IMR-90 (cell line): ENCODE results near the gene HSD17B8. TPM values are rescaled to one million over a fixed set of nuclear protein-coding genes. Genes with fewer than 3 reads are reported as not detected.

Experiments used
- ATAC-seq: fragments of 200-7000 bp; cut with Tn5 transposase; 2 replicates; pipeline ENCODE4 v1.9.1; 2020; ENCODE audit warnings: low read depth, mild to moderate bottlenecking, moderate library complexity
- BruUV-seq: library from RNA; stranded (reverse); fragments of 400-500 nt; replicated peaks from 2 replicates; lab custom pipeline; 2021; lab: Mats Ljungman, UMichigan
- CTCF ChIA-PET: fragments of 300-600 bp; formaldehyde crosslinking; extraction: SDS; loops from one replicate; lab custom pipeline; 2021; ENCODE audit warnings: antibody characterized with exemption; lab: Yijun Ruan, JAX
- POLR2A ChIA-PET: fragments of 300-600 bp; sonication (Branson Sonifier 250); formaldehyde crosslinking; loops from one replicate; lab custom pipeline; 2022; ENCODE audit warnings: antibody characterized with exemption; ENCODE audit not compliant: unreplicated experiment; lab: Charles Lee
- DNase-seq: peaks from one replicate; pipeline ENCODE4 v3.0.0; 2013
- H2AFZ ChIP-seq: replicated peaks from 2 replicates; pipeline ENCODE3; 2013; ENCODE audit warnings: low read length, mild to moderate bottlenecking; ENCODE audit not compliant: poor library complexity
- H2AK5ac ChIP-seq: 2 replicates; pipeline ENCODE4 v1.6.1; 2013; ENCODE audit warnings: low read depth, low read length, inconsistent platforms
- H2AK9ac ChIP-seq: replicated peaks from 2 replicates; pipeline ENCODE3; 2013; ENCODE audit warnings: mild to moderate bottlenecking, low read depth, low read length, moderate library complexity; ENCODE audit not compliant: poor library complexity
- H2BK120ac ChIP-seq: 2 replicates; pipeline ENCODE4 v1.6.1; 2013; ENCODE audit warnings: low read depth, low read length, inconsistent platforms
- H2BK15ac ChIP-seq: 3 replicates; pipeline ENCODE4 v1.6.1; 2013; ENCODE audit warnings: low read depth, low read length, inconsistent platforms
- H2BK20ac ChIP-seq: 2 replicates; pipeline ENCODE4 v1.6.1; 2013; ENCODE audit warnings: low read depth, mild to moderate bottlenecking, inconsistent platforms, low read length, moderate library complexity
- H2BK5ac ChIP-seq: 2 replicates; pipeline ENCODE4 v1.6.1; 2013; ENCODE audit warnings: mild to moderate bottlenecking, low read depth, low read length, inconsistent platforms; ENCODE audit not compliant: poor library complexity, severe bottlenecking
- H3K14ac ChIP-seq: replicated peaks from 2 replicates; pipeline ENCODE4 v1.6.1; 2013; ENCODE audit warnings: low read depth, low read length, inconsistent platforms
- H3K18ac ChIP-seq: 2 replicates; pipeline ENCODE4 v1.6.1; 2013; ENCODE audit warnings: low read depth, low read length, control low read depth
- H3K23ac ChIP-seq: 2 replicates; pipeline ENCODE4 v1.6.1; 2013; ENCODE audit warnings: low read depth, low read length, inconsistent platforms
- H3K27ac ChIP-seq: 2 replicates; pipeline ENCODE4 v1.5.1; 2013; ENCODE audit warnings: mild to moderate bottlenecking, control low read depth, low read length; ENCODE audit not compliant: insufficient read depth
- H3K27me3 ChIP-seq: 2 replicates; pipeline ENCODE4 v1.6.1; 2013; ENCODE audit warnings: low read length; ENCODE audit not compliant: control insufficient read depth, insufficient read depth
- H3K36me3 ChIP-seq: 2 replicates; pipeline ENCODE4 v1.6.1; 2013; ENCODE audit warnings: low read length, mixed read lengths; ENCODE audit not compliant: control insufficient read depth, insufficient read depth
- H3K4ac ChIP-seq: 2 replicates; pipeline ENCODE4 v1.6.1; 2013; ENCODE audit warnings: low read depth, low read length, inconsistent platforms
- H3K4me1 ChIP-seq: 2 replicates; pipeline ENCODE4 v1.6.1; 2013; ENCODE audit warnings: low read length, mixed read lengths; ENCODE audit not compliant: control insufficient read depth, insufficient read depth
- H3K4me2 ChIP-seq: 2 replicates; pipeline ENCODE4 v1.6.1; 2013; ENCODE audit warnings: low read depth, mild to moderate bottlenecking, control low read depth, low read length, moderate library complexity
- H3K4me3 ChIP-seq: 2 replicates; pipeline ENCODE4 v1.5.1; 2013; ENCODE audit warnings: low read depth, mild to moderate bottlenecking, control low read depth, low read length, moderate library complexity; ENCODE audit not compliant: insufficient read depth
- H3K56ac ChIP-seq: 2 replicates; pipeline ENCODE4 v1.6.1; 2013; ENCODE audit warnings: low read length, inconsistent platforms; ENCODE audit not compliant: insufficient read depth; ENCODE audit errors: extremely low read depth
- H3K79me1 ChIP-seq, 2 experiments: 2 replicates each; pipeline ENCODE4 v1.6.1; 2013; ENCODE audit warnings: low read length in 2 of 2, inconsistent platforms in 1 of 2, low read depth in 1 of 2
- H3K9ac ChIP-seq: 2 replicates; pipeline ENCODE4 v1.6.1; 2013; ENCODE audit warnings: low read depth, low read length, control low read depth
- H3K9me1 ChIP-seq: 2 replicates; pipeline ENCODE4 v1.6.1; 2013; ENCODE audit warnings: low read length, inconsistent platforms; ENCODE audit not compliant: insufficient read depth
- H3K9me3 ChIP-seq: 2 replicates; pipeline ENCODE4 v1.6.1; 2013; ENCODE audit warnings: low read length; ENCODE audit not compliant: control insufficient read depth, insufficient read depth
- H4K20me1 ChIP-seq: 2 replicates; pipeline ENCODE4 v1.6.1; 2013; ENCODE audit warnings: low read length, inconsistent platforms; ENCODE audit not compliant: insufficient read depth
- H4K5ac ChIP-seq: 2 replicates; pipeline ENCODE4 v1.6.1; 2013; ENCODE audit warnings: mild to moderate bottlenecking, low read depth, low read length, control low read depth
- H4K8ac ChIP-seq, 2 experiments: 2 replicates each; pipeline ENCODE4 v1.6.1; 2013; ENCODE audit warnings: low read depth in 2 of 2, low read length in 2 of 2, control low read depth in 1 of 2, inconsistent platforms in 1 of 2
- H4K91ac ChIP-seq: 2 replicates; pipeline ENCODE4 v1.6.1; 2013; ENCODE audit warnings: low read depth, low read length, inconsistent platforms; ENCODE audit not compliant: insufficient read depth
- BHLHE40 ChIP-seq: fragments of 150-350 bp; IDR thresholded peaks from 2 replicates; pipeline ENCODE4 v1.6.1; 2016; ENCODE audit warnings: mild to moderate bottlenecking, low read depth, low read length
- CEBPB ChIP-seq: IDR thresholded peaks from 2 replicates; pipeline ENCODE4 v1.6.1; 2012; ENCODE audit warnings: low read depth, low read length, improper control_type of control experiment
- CHD1 ChIP-seq: IDR thresholded peaks from 2 replicates; pipeline ENCODE4 v1.6.1; 2012; ENCODE audit warnings: low read depth, low read length, improper control_type of control experiment
- CTCF ChIP-seq: conservative IDR thresholded peaks from 2 replicates; pipeline ENCODE4 v1.5.1; 2012; ENCODE audit warnings: mild to moderate bottlenecking, low read depth, low read length, improper control_type of control experiment
- ELK1 ChIP-seq: fragments of 150-350 bp; IDR thresholded peaks from 2 replicates; pipeline ENCODE4 v1.6.1; 2016; ENCODE audit warnings: low read depth, mild to moderate bottlenecking, low read length, moderate library complexity, borderline replicate concordance
- FOS ChIP-seq: fragments of 150-350 bp; IDR thresholded peaks from 2 replicates; pipeline ENCODE4 v1.6.1; 2016; ENCODE audit warnings: low read depth, low read length
- MAZ ChIP-seq: IDR thresholded peaks from 2 replicates; pipeline ENCODE4 v1.6.1; 2012; ENCODE audit warnings: low read depth, mild to moderate bottlenecking, low read length, improper control_type of control experiment, moderate library complexity, borderline replicate concordance
- MXI1 ChIP-seq: IDR thresholded peaks from 2 replicates; pipeline ENCODE4 v1.6.1; 2012; ENCODE audit warnings: low read depth, mild to moderate bottlenecking, low read length, moderate library complexity, borderline replicate concordance
- NFE2L2 ChIP-seq: fragments of 150-350 bp; IDR thresholded peaks from 2 replicates; pipeline ENCODE4 v1.6.1; 2016; ENCODE audit warnings: low read depth, mild to moderate bottlenecking, low read length
- POLR2A ChIP-seq: IDR thresholded peaks from 2 replicates; pipeline ENCODE4 v1.6.1; 2012; ENCODE audit warnings: mild to moderate bottlenecking, low read depth, low read length
- RAD21 ChIP-seq: IDR thresholded peaks from 2 replicates; pipeline ENCODE4 v1.6.1; 2012; ENCODE audit warnings: low read length, improper control_type of control experiment
- SMC3 ChIP-seq: fragments of 150-350 bp; IDR thresholded peaks from 2 replicates; pipeline ENCODE4 v1.6.1; 2016; ENCODE audit warnings: low read depth, mild to moderate bottlenecking, antibody characterized with exemption, low read length, moderate library complexity
- USF2 ChIP-seq: fragments of 150-350 bp; IDR thresholded peaks from 2 replicates; pipeline ENCODE4 v1.6.1; 2017; ENCODE audit warnings: mild to moderate bottlenecking, antibody characterized with exemption, low read length, low read depth
- WGBS, 2 experiments: methylation state at CpG; one replicate each; pipeline versions ENCODE4 v1.1.5 to v1.1.7; 2013; ENCODE audit warnings: missing lambda C conversion rate in 2 of 2; ENCODE audit not compliant: insufficient read length in 1 of 2; ENCODE audit errors: extremely low coverage in 2 of 2; 5-methylcytosine and 5-hydroxymethylcytosine counted together
- dilution Hi-C: fragments of 300-500 bp; cut with HindIII; formaldehyde crosslinking; loops from one replicate; pipeline ENCODE4 v1.14.3; 2018; ENCODE audit warnings: low sequenced_read_pairs; ENCODE audit not compliant: unreplicated experiment
- in situ Hi-C: fragments of 300-500 bp; cut with MboI; formaldehyde crosslinking; loops from 3 replicates; pipeline ENCODE4 v1.14.3; 2019; ENCODE audit warnings: low sequenced_read_pairs, inconsistent platforms, mixed read lengths
- intact Hi-C: fragments of 100-400 bp; cut with micrococcal nuclease; formaldehyde crosslinking; loops from 2 replicates; pipeline ENCODE4 v1.10.0; 2022
- polyA plus RNA-seq, 3 experiments: library from polyadenylated mRNA; depleted of rRNA; stranded (reverse); fragments of >200 nt; gene quantifications; 2 replicates each; pipeline ENCODE4 v1.2.3, GENCODE V29; 2012; ENCODE audit warnings: low replicate concordance in 1 of 3
- total RNA-seq: library from RNA; depleted of rRNA; stranded (reverse); fragments of >200 nt; gene quantifications from 2 replicates; pipeline ENCODE4 v1.2.3, GENCODE V29; 2012

HSD17B8 gene
- total and polyA plus RNA-seq, 2 of the 4 experiments (the other 2 are of a cell fraction), result 1.6 to 4.3 TPM

GRCh38 chr6:33174784-33175183 is 29.7 kb upstream of the HSD17B8 start:
- no peak overlapping the region for H2AFZ ChIP-seq
- POLR2A ChIA-PET, result no interaction called here
- H3K27me3 ChIP-seq, result peaks cover 15% of the 10 kb centered on the region

More at GRCh38 chr6:33174784-33175183, 29.7 kb upstream of the HSD17B8 start:
- Histone ChIP-seq H3K14ac (no peak overlapping the region), H2BK15ac (no peak overlapping the region), H2AK5ac (no peak overlapping the region), H2BK5ac (no peak overlapping the region), H3K56ac (no peak overlapping the region), H3K4me3 (no peak overlapping the region), H3K9me3 (no peaks in the 10 kb centered on the region), H4K5ac (no peak overlapping the region), H3K9ac (no peak overlapping the region), H4K20me1 (no peaks in the 10 kb centered on the region), H4K8ac (no peak overlapping the region), H3K23ac (no peak overlapping the region), H3K27ac (no peak overlapping the region), H3K18ac (no peak overlapping the region), H3K36me3 (no peaks in the 10 kb centered on the region), H2AK9ac (no peak overlapping the region), H3K4ac (no peak overlapping the region), H2BK20ac (no peak overlapping the region), H4K91ac (no peak overlapping the region), H3K4me1 (no peaks in the 10 kb centered on the region), H3K79me1 (no peaks in the 10 kb centered on the region), H2BK120ac (no peak overlapping the region), H3K4me2 (no peak overlapping the region), H3K9me1 (no peaks in the 10 kb centered on the region)
- no peak for TF ChIP-seq POLR2A
- TF ChIP-seq ELK1, result no peak
- TF ChIP-seq CTCF, result no peak
- TF ChIP-seq USF2, result no peak
- no peak for TF ChIP-seq SMC3
- TF ChIP-seq FOS, result no peak
- TF ChIP-seq NFE2L2, result no peak
- TF ChIP-seq CEBPB, result no peak
- no peak for TF ChIP-seq MXI1
- TF ChIP-seq BHLHE40, result no peak
- no peak for TF ChIP-seq MAZ
- TF ChIP-seq CHD1, result no peak
- TF ChIP-seq RAD21, result no peak
- dilution Hi-C loops, result no loop called here
- in situ Hi-C loops, result no loop called here
- intact Hi-C loops, result no loop called here
- WGBS, 2 experiments, result 80% methylated on average over 1 of the region's 4 CpGs; no CpG with 5 or more reads in 1 of the 2 experiments
- CTCF ChIA-PET, result no interaction called here
- DNase-seq, result no peak
- ATAC-seq, result no peak
- no TSS peak for BruUV-seq
